ENCODE results near the gene PDCD1LG2. TPM values are rescaled to one million over a fixed set of nuclear protein-coding genes. Genes with fewer than 3 reads are reported as not detected.

The PDCD1LG2 gene
- total RNA-seq, 1 experiment from 2014 or later, result 0.47 TPM

DNA sequence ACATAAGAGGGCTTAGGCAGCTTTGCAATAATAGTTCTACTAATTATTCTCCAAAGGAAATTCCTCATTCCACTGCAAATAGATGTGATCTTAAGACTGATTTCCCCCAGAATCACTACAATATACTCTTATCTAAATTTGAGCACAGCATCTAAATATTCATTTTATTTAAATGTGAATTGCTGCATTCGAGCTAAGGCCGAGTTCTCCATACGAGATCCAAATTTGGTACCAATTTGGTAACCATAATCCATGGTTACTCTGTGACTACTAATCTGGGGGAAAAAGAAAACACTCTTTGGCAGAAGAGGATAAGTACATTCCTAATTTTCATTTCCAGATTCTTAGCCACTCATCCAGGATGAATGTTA, 98.9 kb downstream of the PDCD1LG2 start:
- POLR2A ChIA-PET (ENCODE audit: low non-redundant PET), result no interaction called here
- Histone ChIP-seq H3K9me3 (ENCODE audit: low read depth, low read length, poor library complexity, severe bottlenecking) (no peaks in the 10 kb centered on the region), H3K27me3 (replicated peaks; ENCODE audit: insufficient read depth, low read depth, low read length, poor library complexity) (no peaks in the 10 kb centered on the region), H3K27ac (ENCODE audit: low read depth, low read length, poor library complexity, severe bottlenecking) (no peak overlapping the region), H3K36me3 (ENCODE audit: insufficient read depth, low read length, poor library complexity, severe bottlenecking) (no peaks in the 10 kb centered on the region), H3K4me3 (ENCODE audit: low read depth, low read length, poor library complexity, severe bottlenecking) (no peak overlapping the region), H3K4me1 (ENCODE audit: insufficient read depth, low read length, poor library complexity, severe bottlenecking) (no peaks in the 10 kb centered on the region)
- intact Hi-C loops (cut with micrococcal nuclease; ENCODE audit: unreplicated experiment), result loop anchor here (10.0 kb wide), 1 partner anchor 624 kb away; the partner anchor contains the start of gene JAK2
- no TSS peak for BruUV-seq (replicated peaks)
- DNase-seq (ENCODE audit: low spot score), result no peak
- CTCF ChIA-PET, result no interaction called here
- TF ChIP-seq, protein P1, sequence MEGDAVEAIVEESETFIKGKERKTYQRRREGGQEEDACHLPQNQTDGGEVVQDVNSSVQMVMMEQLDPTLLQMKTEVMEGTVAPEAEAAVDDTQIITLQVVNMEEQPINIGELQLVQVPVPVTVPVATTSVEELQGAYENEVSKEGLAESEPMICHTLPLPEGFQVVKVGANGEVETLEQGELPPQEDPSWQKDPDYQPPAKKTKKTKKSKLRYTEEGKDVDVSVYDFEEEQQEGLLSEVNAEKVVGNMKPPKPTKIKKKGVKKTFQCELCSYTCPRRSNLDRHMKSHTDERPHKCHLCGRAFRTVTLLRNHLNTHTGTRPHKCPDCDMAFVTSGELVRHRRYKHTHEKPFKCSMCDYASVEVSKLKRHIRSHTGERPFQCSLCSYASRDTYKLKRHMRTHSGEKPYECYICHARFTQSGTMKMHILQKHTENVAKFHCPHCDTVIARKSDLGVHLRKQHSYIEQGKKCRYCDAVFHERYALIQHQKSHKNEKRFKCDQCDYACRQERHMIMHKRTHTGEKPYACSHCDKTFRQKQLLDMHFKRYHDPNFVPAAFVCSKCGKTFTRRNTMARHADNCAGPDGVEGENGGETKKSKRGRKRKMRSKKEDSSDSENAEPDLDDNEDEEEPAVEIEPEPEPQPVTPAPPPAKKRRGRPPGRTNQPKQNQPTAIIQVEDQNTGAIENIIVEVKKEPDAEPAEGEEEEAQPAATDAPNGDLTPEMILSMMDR (conservative IDR thresholded peaks at IDR 0.05; ENCODE audit: low read depth, low read length), result no peak
- TF ChIP-seq EZH2 (IDR thresholded peaks at IDR 0.05; ENCODE audit: borderline replicate concordance, low read depth, low read length, poor library complexity, severe bottlenecking), result no peak

DNA sequence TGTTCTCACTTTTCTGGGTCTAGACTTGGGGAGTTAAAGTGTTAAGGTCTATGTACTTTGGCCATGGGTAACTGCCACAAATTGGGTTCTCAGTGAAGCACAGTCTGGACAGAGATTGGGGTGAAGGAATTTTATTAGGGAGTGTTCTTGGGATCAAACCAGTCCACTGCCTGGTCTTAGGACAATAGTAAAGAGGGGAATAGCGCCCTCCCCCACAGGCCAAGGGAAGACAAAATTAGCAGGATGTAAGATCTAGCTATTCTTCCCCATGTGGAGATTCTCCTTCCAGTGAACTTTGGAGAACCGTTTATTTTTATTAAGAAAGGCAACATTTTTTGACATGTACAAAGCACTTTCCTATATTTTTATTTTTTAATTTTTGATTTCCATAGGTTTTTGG, 100.2 kb downstream of the PDCD1LG2 start:
- no peak for DNase-seq (ENCODE audit: low spot score)
- ChIA-PET POLR2A (ENCODE audit: low non-redundant PET) (no interaction called here), CTCF (no interaction called here)
- no peaks in the 10 kb centered on the region for H3K4me1 ChIP-seq (ENCODE audit: insufficient read depth, low read length, poor library complexity, severe bottlenecking)
- H3K27ac ChIP-seq (ENCODE audit: low read depth, low read length, poor library complexity, severe bottlenecking), result no peak overlapping the region
- H3K27me3 ChIP-seq (replicated peaks; ENCODE audit: insufficient read depth, low read depth, low read length, poor library complexity), result no peaks in the 10 kb centered on the region
- intact Hi-C loops (cut with micrococcal nuclease; ENCODE audit: unreplicated experiment), result no loop called here
- no peak for TF ChIP-seq EZH2 (IDR thresholded peaks at IDR 0.05; ENCODE audit: borderline replicate concordance, low read depth, low read length, poor library complexity, severe bottlenecking)
- TF ChIP-seq, protein P1 (conservative IDR thresholded peaks at IDR 0.05; ENCODE audit: low read depth, low read length), result no peak
- no peaks in the 10 kb centered on the region for H3K9me3 ChIP-seq (ENCODE audit: low read depth, low read length, poor library complexity, severe bottlenecking)
- H3K36me3 ChIP-seq (ENCODE audit: insufficient read depth, low read length, poor library complexity, severe bottlenecking), result no peaks in the 10 kb centered on the region
- H3K4me3 ChIP-seq (ENCODE audit: low read depth, low read length, poor library complexity, severe bottlenecking), result no peak overlapping the region
- no TSS peak for BruUV-seq (replicated peaks)

DNA sequence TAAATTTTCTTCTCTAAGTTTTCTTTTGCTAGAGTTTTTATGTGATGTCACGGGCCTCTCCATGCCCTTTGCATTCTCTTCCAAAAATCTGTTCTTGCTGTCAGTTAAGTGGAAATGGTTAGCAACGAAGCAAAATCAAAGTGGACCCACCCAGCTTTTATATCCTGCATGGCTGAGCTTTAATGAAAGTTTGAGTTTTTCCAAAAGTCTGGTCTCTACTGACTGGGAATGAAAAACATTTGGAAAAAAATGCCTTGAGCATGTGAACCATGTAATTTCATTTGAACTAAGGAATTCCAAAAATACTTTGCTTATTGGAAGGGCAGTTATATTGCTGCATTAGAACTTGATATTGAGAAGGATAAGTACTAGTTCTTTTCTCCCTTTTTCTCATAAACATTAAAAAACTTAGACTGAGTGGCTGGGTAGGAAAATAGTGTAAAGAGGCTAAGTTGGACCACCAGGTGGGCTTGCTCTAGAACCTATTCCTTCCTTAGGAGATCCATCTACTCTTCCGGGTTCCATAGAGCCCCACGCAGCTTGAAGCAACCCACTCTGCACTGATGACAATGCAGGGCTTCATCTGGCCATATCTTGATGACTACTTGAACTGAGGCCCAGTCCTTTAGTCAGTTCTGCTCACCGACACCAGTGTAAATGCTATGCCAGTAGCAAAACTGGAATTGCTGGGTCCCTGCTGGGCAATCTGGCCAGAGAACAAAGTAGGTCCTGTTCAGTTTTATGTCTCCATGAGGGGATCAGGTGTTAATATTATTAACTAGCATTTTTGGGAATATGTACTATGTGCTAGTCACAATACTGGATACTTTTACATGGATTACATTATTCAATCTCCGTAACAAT, 101.2 kb downstream of the PDCD1LG2 start:
- TF ChIP-seq EZH2 (IDR thresholded peaks at IDR 0.05; ENCODE audit: borderline replicate concordance, low read depth, low read length, poor library complexity, severe bottlenecking), result no peak
- TF ChIP-seq, protein P1 (conservative IDR thresholded peaks at IDR 0.05; ENCODE audit: low read depth, low read length), result no peak
- no TSS peak for BruUV-seq (replicated peaks)
- ChIA-PET CTCF (no interaction called here), POLR2A (ENCODE audit: low non-redundant PET) (no interaction called here)
- Histone ChIP-seq H3K9me3 (ENCODE audit: low read depth, low read length, poor library complexity, severe bottlenecking) (no peaks in the 10 kb centered on the region), H3K4me3 (ENCODE audit: low read depth, low read length, poor library complexity, severe bottlenecking) (no peak overlapping the region), H3K36me3 (ENCODE audit: insufficient read depth, low read length, poor library complexity, severe bottlenecking) (no peaks in the 10 kb centered on the region), H3K27me3 (replicated peaks; ENCODE audit: insufficient read depth, low read depth, low read length, poor library complexity) (no peaks in the 10 kb centered on the region), H3K4me1 (ENCODE audit: insufficient read depth, low read length, poor library complexity, severe bottlenecking) (no peaks in the 10 kb centered on the region), H3K27ac (ENCODE audit: low read depth, low read length, poor library complexity, severe bottlenecking) (no peak overlapping the region)
- no peak for DNase-seq (ENCODE audit: low spot score)
- intact Hi-C loops (cut with micrococcal nuclease; ENCODE audit: unreplicated experiment), result no loop called here
